ENCODE data around the gene C1orf146. TPM values are rescaled to one million over a fixed set of nuclear protein-coding genes. Genes with fewer than 3 reads are reported as not detected.

Gene C1orf146
- total RNA-seq, 1 donor from 2014 or later, result not detected

- intact Hi-C loops (cut with DNase I), result no loop called here
- peak; percentile 64 for TF ChIP-seq CTCF (IDR thresholded peaks at IDR 0.05)
- Histone ChIP-seq H3K27me3 (no peaks in the 10 kb centered on the region), H3K36me3 (peaks cover 46% of the 10 kb centered on the region), H3K9me3 (no peaks in the 10 kb centered on the region), H3K4me3 (no peak overlapping the region), H3K4me1 (no peaks in the 10 kb centered on the region), H3K27ac (no peak overlapping the region)
- DNase-seq, result no peak
- ATAC-seq, result peak; percentile 53
Measured at GRCh38 chr1:92291372-92291999, 73.8 kb downstream of the C1orf146 start.

Other genes with a start within 250 kb of the C1orf146 start
- 0.93 TPM for gene EPHX4, start 187.9 kb upstream of the C1orf146 start, total RNA-seq
- gene SETSIP, start 142.5 kb upstream of the C1orf146 start, total RNA-seq, result not detected
- gene BTBD8, start 137.6 kb upstream of the C1orf146 start, total RNA-seq, result 5.1 TPM
- gene GLMN, start 81.1 kb downstream of the C1orf146 start, total RNA-seq, result 5.8 TPM
- 22.3 TPM for gene RPAP2, start 81.1 kb downstream of the C1orf146 start, total RNA-seq

All from upper lobe of right lung (tissue), 1 donor.